Esophagus muscularis mucosa (tissue), 4 donors: ENCODE results near the gene TMCC1. TPM values are rescaled to one million over a fixed set of nuclear protein-coding genes. Genes with fewer than 3 reads are reported as not detected.

ENCODE experiments used
- DNase-seq: peaks from one replicate; pipeline ENCODE4 v3.0.0-alpha.2; 2017; ENCODE audit errors: extremely low spot score
- H3K27ac ChIP-seq, 4 donors: fragments of 200-600 bp; sonication (generic); replicated peaks in 1 of 4; 1 replicate in 3 of 4; 2 replicates in 1 of 4; pipeline ENCODE4 v1.5.1; 2016 to 2019; ENCODE audit warnings: mild to moderate bottlenecking in 1 of 4
- H3K27me3 ChIP-seq, 4 donors: fragments of 200-600 bp; sonication (generic); one replicate each; pipeline versions ENCODE4 v1.5.1 to v1.6.0; 2016 to 2019
- H3K36me3 ChIP-seq, 4 donors: fragments of 200-600 bp; sonication (generic); one replicate each; pipeline ENCODE4 v1.5.1; 2016 to 2019
- H3K4me1 ChIP-seq, 4 donors: fragments of 200-600 bp; sonication (generic); one replicate each; pipeline ENCODE4 v1.5.1; 2016 to 2019
- H3K4me3 ChIP-seq, 4 donors: fragments of 200-600 bp; sonication (generic); 1 replicate in 2 of 4; 2 replicates in 2 of 4; pipeline ENCODE4 v1.5.1; 2016 to 2019; ENCODE audit warnings: mild to moderate bottlenecking in 4 of 4, moderate library complexity in 1 of 4
- H3K9me3 ChIP-seq, 4 donors: fragments of 200-600 bp; sonication (generic); 1 replicate in 3 of 4; 2 replicates in 1 of 4; pipeline ENCODE4 v1.5.1; 2016 to 2019
- EP300 ChIP-seq: sonication (generic); formaldehyde crosslinking; IDR thresholded peaks from one replicate; pipeline ENCODE4 v1.6.1; 2017; ENCODE audit warnings: antibody characterized with exemption
- POLR2A ChIP-seq: fragments of 450-650 bp; IDR thresholded peaks from one replicate; pipeline ENCODE4 v1.6.1; 2017; ENCODE audit warnings: antibody characterized with exemption, moderate library complexity, mild to moderate bottlenecking, low read depth
- POLR2AphosphoS5 ChIP-seq, 2 donors: sonication (generic); formaldehyde crosslinking; IDR thresholded peaks; one replicate each; pipeline ENCODE4 v1.6.1; 2017; ENCODE audit warnings: antibody characterized with exemption in 2 of 2
- WGBS: methylation state at CpG from one replicate; pipeline ENCODE4 v1.1.5; 2018; 5-methylcytosine and 5-hydroxymethylcytosine counted together
- intact Hi-C: fragments of 100-400 bp; cut with DNase I; formaldehyde crosslinking; loops from one replicate; pipeline ENCODE4 v1.15.1; 2023
- total RNA-seq, 4 donors: library from RNA; depleted of rRNA; stranded (reverse); fragments of >200 nt; gene quantifications; one replicate each; pipeline versions ENCODE4 v1.1.0 to v1.2.1, GENCODE V29; 2016
- TF ChIP-seq, protein P1 (sequence below), 3 experiments: fragments of 200-600 bp in 2 of 3; fragments of 450-650 bp in 1 of 3; sonication (generic) in 2 of 3; IDR thresholded peaks; one replicate each; pipeline ENCODE4 v1.5.1; 2017 to 2019; ENCODE audit warnings: antibody characterized with exemption in 3 of 3, mild to moderate bottlenecking in 2 of 3, moderate library complexity in 1 of 3

The TMCC1 gene
- total RNA-seq, 4 donors from 2014 or later, result 24.5 to 36.2 (median 28.9) TPM

DNA sequence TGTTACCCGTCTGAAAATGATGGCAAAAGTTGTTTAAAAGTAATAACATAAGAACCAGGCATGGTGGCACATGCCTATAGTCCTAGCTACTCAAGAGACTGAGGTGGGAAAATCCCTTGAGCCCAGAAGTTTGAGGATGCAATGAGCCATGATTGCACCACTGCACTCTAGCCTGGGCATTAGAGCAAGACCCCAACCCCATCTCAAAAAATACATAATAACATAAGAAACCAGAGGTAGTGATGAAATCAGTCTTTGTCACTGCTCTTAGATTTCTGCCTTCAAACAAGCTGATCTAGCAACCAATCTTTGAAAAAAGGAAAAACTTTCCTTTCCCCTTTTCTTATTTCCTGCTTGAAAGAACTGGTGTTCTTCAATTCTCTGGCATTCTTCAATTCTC lies 71.3 kb downstream of the TMCC1 start:
- intact Hi-C loops, result no loop called here
- peaks cover 0 to 11% (median 0%) of the 10 kb centered on the region in 4 donors for H3K36me3 ChIP-seq
- 83% methylated on average over 1 of the region's 1 CpG for WGBS

DNA sequence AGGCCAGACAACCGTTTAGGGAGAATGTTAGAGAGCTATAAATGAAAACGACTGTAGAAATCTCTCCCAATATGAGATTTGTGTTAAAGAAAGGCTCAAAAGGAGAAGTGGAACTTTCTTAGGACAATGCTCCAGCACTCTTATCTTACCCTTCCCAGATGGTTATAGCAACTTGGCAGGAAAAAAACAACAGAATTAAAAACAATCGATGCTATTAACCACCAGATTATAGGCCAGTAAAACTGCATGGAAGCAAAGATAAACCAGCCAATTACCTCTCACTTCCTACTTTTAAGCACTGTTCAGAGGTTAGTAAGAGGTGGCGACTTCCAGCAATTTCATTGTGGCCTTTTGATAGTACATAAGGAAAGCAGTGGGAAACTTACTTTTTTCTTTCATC lies 72.9 kb downstream of the TMCC1 start:
- intact Hi-C loops, result no loop called here
- DNase-seq, result no peak
- no peaks in the 10 kb centered on the region for H3K9me3 ChIP-seq
- peaks cover 0 to 7% (median 0%) of the 10 kb centered on the region in 4 donors for H3K4me1 ChIP-seq
- H3K27ac ChIP-seq, result no peak overlapping the region
- TF ChIP-seq EP300 (no peak), POLR2AphosphoS5 (IDR thresholded peaks at IDR 0.05) (no peak), POLR2A (no peak)
- TF ChIP-seq, protein P1, sequence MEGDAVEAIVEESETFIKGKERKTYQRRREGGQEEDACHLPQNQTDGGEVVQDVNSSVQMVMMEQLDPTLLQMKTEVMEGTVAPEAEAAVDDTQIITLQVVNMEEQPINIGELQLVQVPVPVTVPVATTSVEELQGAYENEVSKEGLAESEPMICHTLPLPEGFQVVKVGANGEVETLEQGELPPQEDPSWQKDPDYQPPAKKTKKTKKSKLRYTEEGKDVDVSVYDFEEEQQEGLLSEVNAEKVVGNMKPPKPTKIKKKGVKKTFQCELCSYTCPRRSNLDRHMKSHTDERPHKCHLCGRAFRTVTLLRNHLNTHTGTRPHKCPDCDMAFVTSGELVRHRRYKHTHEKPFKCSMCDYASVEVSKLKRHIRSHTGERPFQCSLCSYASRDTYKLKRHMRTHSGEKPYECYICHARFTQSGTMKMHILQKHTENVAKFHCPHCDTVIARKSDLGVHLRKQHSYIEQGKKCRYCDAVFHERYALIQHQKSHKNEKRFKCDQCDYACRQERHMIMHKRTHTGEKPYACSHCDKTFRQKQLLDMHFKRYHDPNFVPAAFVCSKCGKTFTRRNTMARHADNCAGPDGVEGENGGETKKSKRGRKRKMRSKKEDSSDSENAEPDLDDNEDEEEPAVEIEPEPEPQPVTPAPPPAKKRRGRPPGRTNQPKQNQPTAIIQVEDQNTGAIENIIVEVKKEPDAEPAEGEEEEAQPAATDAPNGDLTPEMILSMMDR (IDR thresholded peaks at IDR 0.05), result no peak
- no peak overlapping the region for H3K4me3 ChIP-seq
- H3K36me3 ChIP-seq, result peaks cover 0 to 11% (median 0%) of the 10 kb centered on the region in 4 donors
- WGBS, result 72% methylated on average over 4 of the region's 4 CpGs
- no peaks in the 10 kb centered on the region for H3K27me3 ChIP-seq

More for the DNA sequence above, 71.3 kb downstream of the TMCC1 start:
- Histone ChIP-seq H3K4me3 (no peak overlapping the region), H3K27ac (no peak overlapping the region), H3K9me3 (no peaks in the 10 kb centered on the region), H3K4me1 (peaks cover 0 to 7% (median 0%) of the 10 kb centered on the region in 4 donors), H3K27me3 (no peaks in the 10 kb centered on the region)
- no peak for DNase-seq
- TF ChIP-seq EP300, result no peak
- no peak for TF ChIP-seq POLR2A
- no peak for TF ChIP-seq POLR2AphosphoS5 (IDR thresholded peaks at IDR 0.05)
- TF ChIP-seq, protein P1 (IDR thresholded peaks at IDR 0.05), result no peak

DNA sequence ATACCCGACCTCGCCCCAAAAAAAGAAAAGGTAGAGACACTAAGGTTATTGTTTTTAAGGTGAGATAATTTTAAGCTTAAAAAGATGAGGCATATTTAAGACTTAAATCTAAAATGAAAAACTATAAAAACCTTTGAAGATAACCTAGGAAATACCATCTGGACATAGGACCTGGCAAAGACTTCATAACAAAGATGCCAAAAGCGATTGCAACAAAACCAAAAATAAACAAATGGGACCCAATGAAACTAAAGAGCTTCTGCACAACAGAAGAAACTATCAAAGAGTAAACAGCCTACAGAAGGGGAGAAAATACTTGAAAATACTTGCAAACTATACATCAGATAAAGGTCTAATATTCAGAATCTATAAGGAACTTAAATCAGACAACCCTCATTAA lies 80.9 kb downstream of the TMCC1 start:
- no peaks in the 10 kb centered on the region for H3K9me3 ChIP-seq
- H3K36me3 ChIP-seq, result no peaks in the 10 kb centered on the region
- peaks cover 0 to 8% (median 5%) of the 10 kb centered on the region in 4 donors for H3K4me1 ChIP-seq
- intact Hi-C loops, result no loop called here
- no peak for DNase-seq
- TF ChIP-seq, protein P1 (IDR thresholded peaks at IDR 0.05), result no peak
- TF ChIP-seq POLR2AphosphoS5 (IDR thresholded peaks at IDR 0.05), result no peak
- no peak for TF ChIP-seq POLR2A
- no peak for TF ChIP-seq EP300
- no peak overlapping the region for H3K27ac ChIP-seq
- WGBS, result 91% methylated on average over 3 of the region's 3 CpGs
- H3K4me3 ChIP-seq, result no peak overlapping the region
- no peaks in the 10 kb centered on the region for H3K27me3 ChIP-seq

DNA sequence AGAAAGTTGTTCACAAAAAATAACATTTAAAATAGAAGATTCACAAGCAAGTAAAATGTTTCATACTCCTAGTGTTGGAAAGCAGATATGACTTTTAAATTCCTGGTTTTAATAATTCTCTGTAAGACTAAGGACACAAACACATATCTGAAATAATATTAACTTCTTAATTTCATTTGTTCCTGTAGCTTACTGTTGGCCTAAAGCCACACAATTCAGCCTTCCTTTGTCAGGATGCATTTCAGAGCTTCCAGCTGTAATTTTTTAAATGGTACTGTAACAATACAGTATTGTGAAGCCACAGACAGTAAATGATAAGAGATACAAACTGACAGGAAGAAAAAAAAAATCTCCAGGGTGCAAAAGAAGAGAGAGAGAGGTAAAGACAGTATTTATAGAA lies 84.2 kb downstream of the TMCC1 start:
- DNase-seq, result no peak
- no peak for TF ChIP-seq EP300
- no peak for TF ChIP-seq POLR2A
- TF ChIP-seq, protein P1 (IDR thresholded peaks at IDR 0.05), result no peak
- no peak for TF ChIP-seq POLR2AphosphoS5 (IDR thresholded peaks at IDR 0.05)
- Histone ChIP-seq H3K4me3 (no peak overlapping the region), H3K9me3 (no peaks in the 10 kb centered on the region), H3K27ac (no peak overlapping the region), H3K36me3 (no peaks in the 10 kb centered on the region), H3K27me3 (no peaks in the 10 kb centered on the region), H3K4me1 (peaks cover 0 to 8% (median 7%) of the 10 kb centered on the region in 4 donors)
- intact Hi-C loops, result no loop called here

DNA sequence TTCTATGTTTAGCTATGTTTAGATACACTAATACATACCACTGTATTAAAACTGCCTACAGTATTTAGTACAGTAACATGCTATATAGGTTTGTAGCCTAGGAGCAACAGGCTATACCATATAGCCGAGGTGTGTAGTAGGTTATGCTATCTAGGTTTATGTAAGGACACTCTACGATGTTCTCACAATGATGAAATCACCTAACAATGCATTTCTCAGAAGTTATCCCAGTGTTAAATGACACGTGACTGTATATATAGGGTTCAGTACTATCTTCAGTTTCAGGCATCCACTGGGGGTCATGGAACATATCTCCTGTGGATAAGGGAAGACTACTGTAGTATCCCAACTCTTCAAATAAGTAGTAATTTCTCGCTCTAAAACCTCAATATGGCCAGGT lies 97.4 kb downstream of the TMCC1 start:
- no peak for DNase-seq
- no peak overlapping the region for H3K4me3 ChIP-seq
- H3K4me1 ChIP-seq, result peaks cover 0 to 37% (median 27%) of the 10 kb centered on the region in 4 donors
- no peak overlapping the region for H3K27ac ChIP-seq
- H3K27me3 ChIP-seq, result no peaks in the 10 kb centered on the region
- WGBS, result 97% methylated on average over 4 of the region's 4 CpGs
- H3K36me3 ChIP-seq, result no peaks in the 10 kb centered on the region
- H3K9me3 ChIP-seq, result no peaks in the 10 kb centered on the region
- intact Hi-C loops, result no loop called here
- TF ChIP-seq POLR2A (no peak), EP300 (no peak), POLR2AphosphoS5 (IDR thresholded peaks at IDR 0.05) (no peak)
- TF ChIP-seq, protein P1 (IDR thresholded peaks at IDR 0.05), result no peak
